C4-2B (cell line): ENCODE data around the gene KSR2.

Experiments
- CTCF ChIP-seq: fragments of 450-650 bp; conservative IDR thresholded peaks from 2 replicates; pipeline ENCODE4 v1.5.1; 2017; ENCODE audit warnings: mild to moderate bottlenecking
- ZFX ChIP-seq: fragments of 450-650 bp; IDR thresholded peaks from 2 replicates; pipeline ENCODE4 v1.6.1; 2017

- no peak for TF ChIP-seq CTCF
- TF ChIP-seq ZFX, result no peak
These were observed 193.6 kb downstream of the KSR2 start for GRCh38 chr12:117774941-117775775.
